GM18502 (cell line): Measurements from ENCODE around the gene RFNG.
A peak's percentile ranks its signal among the peaks of the same experiment; 100 is the strongest.
"Not testable (repeated sequence)": the region's sequence is repeated elsewhere in the genome, so short reads cannot be mapped to it uniquely, and the experiment has no call there.

Experiments
- ATAC-seq: cut with Tn5 transposase; IDR thresholded peaks from one replicate; pipeline ENCODE4 v1.9.1; 2021; ENCODE audit warnings: mild to moderate bottlenecking; ENCODE audit not compliant: unreplicated experiment, poor library complexity

RFNG gene

GRCh38 chr17:82049106-82049505, 2.5 kb downstream of the RFNG start:
- no peak for ATAC-seq

GRCh38 chr17:82048571-82048971, 3.0 kb downstream of the RFNG start:
- ATAC-seq, result no peak

GRCh38 chr17:82047914-82048570, 3.6 kb downstream of the RFNG start:
- no peak for ATAC-seq

GRCh38 chr17:82047379-82047778, 4.2 kb downstream of the RFNG start:
- no peak for ATAC-seq

GRCh38 chr17:82046903-82047302, 4.7 kb downstream of the RFNG start:
- no peak for ATAC-seq

- ATAC-seq, result no peak
Observed at GRCh38 chr17:82045936-82046484, 5.6 kb downstream of the RFNG start.

GRCh38 chr17:82043507-82043906, 8.1 kb downstream of the RFNG start:
- no peak for ATAC-seq

GRCh38 chr17:82042649-82043048, 9.0 kb downstream of the RFNG start:
- no peak for ATAC-seq

GRCh38 chr17:82041144-82041814, 10.3 kb downstream of the RFNG start:
- ATAC-seq, result no peak

GRCh38 chr17:82039695-82040299, 11.8 kb downstream of the RFNG start:
- no peak for ATAC-seq

GRCh38 chr17:82038796-82039409, 12.7 kb downstream of the RFNG start:
- not testable (repeated sequence) for ATAC-seq

GRCh38 chr17:82037889-82038195, 13.8 kb downstream of the RFNG start:
- no peak for ATAC-seq

- ATAC-seq, result peak; percentile 84
Observed at GRCh38 chr17:82037092-82037888, 14.3 kb downstream of the RFNG start, which contains the start of gene DCXR. Gene DCXR (minus strand): TSS chr17:82037697. CDS start chr17:82037682, 15 bp downstream.

GRCh38 chr17:82036634-82037091, 14.9 kb downstream of the RFNG start:
- ATAC-seq, result no peak

- ATAC-seq, result no peak
Observed at GRCh38 chr17:82035956-82036633, 15.5 kb downstream of the RFNG start.

- ATAC-seq, result no peak
Observed at GRCh38 chr17:82035488-82035887, 16.1 kb downstream of the RFNG start.

- no peak for ATAC-seq
Observed at GRCh38 chr17:82034371-82035011, 17.1 kb downstream of the RFNG start.

GRCh38 chr17:82033359-82034085, 18.1 kb downstream of the RFNG start:
- no peak for ATAC-seq
